Kidney epithelial cell (primary cell): ENCODE measurements around the gene PEPD. TPM values are rescaled to one million over a fixed set of nuclear protein-coding genes. Genes with fewer than 3 reads are reported as not detected.

Experiments used
- DNase-seq: peaks from one replicate; pipeline ENCODE4 v3.0.0-alpha.2; 2010; ENCODE audit warnings: low read depth
- H3K27me3 ChIP-seq: 2 replicates; pipeline ENCODE4 v1.6.0; 2011; ENCODE audit warnings: low read length; ENCODE audit not compliant: control insufficient read depth, insufficient read depth
- H3K36me3 ChIP-seq: 2 replicates; pipeline ENCODE4 v1.5.1; 2011; ENCODE audit warnings: low read length; ENCODE audit not compliant: control insufficient read depth, insufficient read depth
- H3K4me3 ChIP-seq: 2 replicates; pipeline ENCODE4 v1.5.1; 2011; ENCODE audit warnings: low read depth, mild to moderate bottlenecking, control low read depth, low read length
- CTCF ChIP-seq: IDR thresholded peaks from 2 replicates; pipeline ENCODE4 v1.5.1; 2011; ENCODE audit warnings: mild to moderate bottlenecking, moderate library complexity, low read length, control low read depth, inconsistent platforms; ENCODE audit not compliant: insufficient read depth, poor library complexity, severe bottlenecking
- total RNA-seq: library from RNA; depleted of rRNA; stranded (reverse); fragments of >200 nt; gene quantifications from 2 replicates; pipeline ENCODE4 v1.2.3, GENCODE V29; 2015

Gene PEPD
- total RNA-seq, 1 donor from 2014 or later, result 88.6 TPM

- Histone ChIP-seq H3K27me3 (peaks cover 17% of the 10 kb centered on the region), H3K4me3 (no peak overlapping the region), H3K36me3 (no peaks in the 10 kb centered on the region)
- peak; percentile 16 for DNase-seq
- peak; percentile 92 for TF ChIP-seq CTCF
Observed at GRCh38 chr19:33430674-33431277, 90.8 kb downstream of the PEPD start.

GRCh38 chr19:33429891-33430673 lies 91.5 kb downstream of the PEPD start:
- no peak for DNase-seq
- H3K36me3 ChIP-seq, result no peaks in the 10 kb centered on the region
- peaks cover 17% of the 10 kb centered on the region for H3K27me3 ChIP-seq
- H3K4me3 ChIP-seq, result no peak overlapping the region
- TF ChIP-seq CTCF, result no peak

GRCh38 chr19:33428627-33429125 lies 92.9 kb downstream of the PEPD start:
- no peak for TF ChIP-seq CTCF
- DNase-seq, result no peak
- H3K27me3 ChIP-seq, result peaks cover 17% of the 10 kb centered on the region
- no peaks in the 10 kb centered on the region for H3K36me3 ChIP-seq
- no peak overlapping the region for H3K4me3 ChIP-seq

GRCh38 chr19:33427801-33428626 lies 93.6 kb downstream of the PEPD start:
- DNase-seq, result no peak
- Histone ChIP-seq H3K4me3 (no peak overlapping the region), H3K36me3 (no peaks in the 10 kb centered on the region), H3K27me3 (peaks cover 17% of the 10 kb centered on the region)
- TF ChIP-seq CTCF, result no peak

GRCh38 chr19:33426621-33427361 lies 94.8 kb downstream of the PEPD start:
- Histone ChIP-seq H3K27me3 (peaks cover 8% of the 10 kb centered on the region), H3K36me3 (no peaks in the 10 kb centered on the region), H3K4me3 (no peak overlapping the region)
- no peak for DNase-seq
- TF ChIP-seq CTCF, result no peak
